NB4 (cell line): ENCODE results near the gene HTR3A.

Source experiments
- DNase-seq: peaks from one replicate; pipeline ENCODE4 v3.0.0; 2010; ENCODE audit warnings: low read depth
- H3K4me3 ChIP-seq: one replicate; pipeline ENCODE4 v1.5.1; 2011; ENCODE audit warnings: mild to moderate bottlenecking, low read depth, low read length, moderate library complexity
- CTCF ChIP-seq: IDR thresholded peaks from one replicate; pipeline ENCODE4 v1.5.1; 2012; ENCODE audit warnings: low read depth, low read length
- MAX ChIP-seq: IDR thresholded peaks from 2 replicates; pipeline ENCODE4 v1.6.1; 2011; ENCODE audit warnings: low read depth, low read length
- MYC ChIP-seq: IDR thresholded peaks from 2 replicates; pipeline ENCODE4 v1.6.1; 2011; ENCODE audit warnings: low read depth, low read length
- POLR2A ChIP-seq: IDR thresholded peaks from 2 replicates; pipeline ENCODE4 v1.6.1; 2011; ENCODE audit warnings: mild to moderate bottlenecking; ENCODE audit not compliant: insufficient read length; ENCODE audit errors: extremely low read depth

The HTR3A gene

GRCh38 chr11:113967361-113967760, 7.5 kb upstream of the HTR3A start:
- TF ChIP-seq POLR2A (no peak), CTCF (no peak), MYC (no peak), MAX (no peak)
- DNase-seq: no peak
- no peak overlapping the region for H3K4me3 ChIP-seq

- H3K4me3 ChIP-seq: no peak overlapping the region
- no peak for DNase-seq
- TF ChIP-seq MAX: no peak
- no peak for TF ChIP-seq MYC
- TF ChIP-seq POLR2A: no peak
- no peak for TF ChIP-seq CTCF
Observed at GRCh38 chr11:113971506-113972195, 3.3 kb upstream of the HTR3A start.

GRCh38 chr11:113977071-113977490, 2.2 kb downstream of the HTR3A start:
- no peak overlapping the region for H3K4me3 ChIP-seq
- no peak for DNase-seq
- no peak for TF ChIP-seq POLR2A
- no peak for TF ChIP-seq MYC
- no peak for TF ChIP-seq MAX
- TF ChIP-seq CTCF: no peak

GRCh38 chr11:113977701-113978100, 2.8 kb downstream of the HTR3A start:
- DNase-seq: no peak
- no peak overlapping the region for H3K4me3 ChIP-seq
- TF ChIP-seq MAX (no peak), MYC (no peak), POLR2A (no peak), CTCF (no peak)

GRCh38 chr11:113979431-113979830, 4.5 kb downstream of the HTR3A start:
- TF ChIP-seq POLR2A (no peak), CTCF (no peak), MYC (no peak), MAX (no peak)
- DNase-seq: no peak
- H3K4me3 ChIP-seq: no peak overlapping the region
